Neural cell (in vitro differentiated cells): ENCODE results near the gene MDM1. TPM values are rescaled to one million over a fixed set of nuclear protein-coding genes. Genes with fewer than 3 reads are reported as not detected.

Source experiments
- H2AFZ ChIP-seq: fragments of 200-600, 300-800 bp; sonication (generic), shearing (Covaris generic); 2 replicates; pipeline ENCODE4 v1.6.0; 2014; ENCODE audit warnings: low read depth, mild to moderate bottlenecking, antibody characterized with exemption, low read length, moderate library complexity
- H3F3A ChIP-seq: fragments of 200-600 bp; shearing (Covaris generic); 2 replicates; pipeline ENCODE4 v1.6.1; 2016; ENCODE audit warnings: mild to moderate bottlenecking, moderate library complexity, mixed read lengths, antibody characterized with exemption, low read length; ENCODE audit not compliant: insufficient read depth, poor library complexity, severe bottlenecking
- H3K27ac ChIP-seq: fragments of 200-600, 300-800 bp; sonication (generic), shearing (Covaris generic); 2 replicates; pipeline ENCODE4 v1.5.1; 2014; ENCODE audit warnings: mild to moderate bottlenecking, low read length, moderate library complexity
- H3K27me3 ChIP-seq: fragments of 300-800, 200-600 bp; sonication (generic), shearing (Covaris generic); 2 replicates; pipeline ENCODE4 v1.6.0; 2014; ENCODE audit warnings: mild to moderate bottlenecking, low read depth, low read length, moderate library complexity; ENCODE audit not compliant: insufficient read depth
- H3K36me3 ChIP-seq: fragments of 300-800, 200-600 bp; sonication (generic), shearing (Covaris generic); 2 replicates; pipeline ENCODE4 v1.5.1; 2014; ENCODE audit warnings: mild to moderate bottlenecking, antibody characterized with exemption, low read length, moderate library complexity; ENCODE audit not compliant: insufficient read depth
- H3K4me2 ChIP-seq: fragments of 300-800, 200-600 bp; sonication (generic), shearing (Covaris generic); 2 replicates; pipeline ENCODE4 v1.6.0; 2014; ENCODE audit warnings: mild to moderate bottlenecking, low read length
- H3K4me3 ChIP-seq: fragments of 300-800, 200-600 bp; sonication (generic), shearing (Covaris generic); 2 replicates; pipeline ENCODE4 v1.5.1; 2014; ENCODE audit warnings: mild to moderate bottlenecking, low read length, moderate library complexity
- H3K79me2 ChIP-seq: fragments of 200-600 bp; shearing (Covaris generic); replicated peaks from 2 replicates; pipeline ENCODE4 v1.6.0; 2014; ENCODE audit warnings: mild to moderate bottlenecking, low read length, moderate library complexity; ENCODE audit not compliant: insufficient read depth
- H3K9ac ChIP-seq: fragments of 300-800, 200-600 bp; sonication (generic), shearing (Covaris generic); 2 replicates; pipeline ENCODE4 v1.6.1; 2016; ENCODE audit warnings: mild to moderate bottlenecking, low read length, mixed read lengths
- H3K9me2 ChIP-seq: fragments of 200-600 bp; shearing (Covaris generic); 2 replicates; pipeline ENCODE4 v1.6.1; 2016; ENCODE audit warnings: mild to moderate bottlenecking, low read length, mixed read lengths; ENCODE audit not compliant: insufficient read depth
- H3K9me3 ChIP-seq: fragments of 200-600, 300-800 bp; sonication (generic), shearing (Covaris generic); 2 replicates; pipeline ENCODE4 v1.6.1; 2016; ENCODE audit warnings: mild to moderate bottlenecking, mixed run types, low read length, moderate library complexity, mixed read lengths
- H4K20me1 ChIP-seq: fragments of 200-600 bp; shearing (Covaris generic); 2 replicates; pipeline ENCODE4 v1.6.1; 2016; ENCODE audit warnings: mild to moderate bottlenecking, mixed run types; ENCODE audit not compliant: insufficient read depth
- EP300 ChIP-seq: fragments of 450-650 bp; conservative IDR thresholded peaks from 2 replicates; pipeline ENCODE4 v1.6.1; 2014; ENCODE audit warnings: antibody characterized with exemption, mild to moderate bottlenecking, moderate library complexity; ENCODE audit not compliant: poor library complexity, severe bottlenecking
- EZH2 ChIP-seq: fragments of 200-600, 300-800 bp; shearing (Covaris generic), sonication (generic); IDR thresholded peaks from 2 replicates; pipeline ENCODE4 v1.6.1; 2014; ENCODE audit warnings: antibody characterized with exemption, low read length, borderline replicate concordance, mild to moderate bottlenecking; ENCODE audit not compliant: insufficient read depth, poor library complexity, severe bottlenecking
- MXI1 ChIP-seq: fragments of 450-650 bp; conservative IDR thresholded peaks from 2 replicates; pipeline ENCODE4 v1.6.1; 2014; ENCODE audit warnings: antibody characterized with exemption, mild to moderate bottlenecking; ENCODE audit not compliant: poor library complexity, severe bottlenecking
- POLR2AphosphoS5 ChIP-seq: IDR thresholded peaks from 2 replicates; pipeline ENCODE4 v1.6.1; 2012
- RAD21 ChIP-seq: fragments of 450-650 bp; conservative IDR thresholded peaks from 2 replicates; pipeline ENCODE4 v1.6.1; 2014; ENCODE audit warnings: antibody characterized with exemption, mild to moderate bottlenecking, moderate library complexity
- SMC3 ChIP-seq: fragments of 450-650 bp; conservative IDR thresholded peaks from 2 replicates; pipeline ENCODE4 v1.6.1; 2014; ENCODE audit warnings: antibody characterized with exemption, mild to moderate bottlenecking, moderate library complexity; ENCODE audit not compliant: poor library complexity
- TAF1 ChIP-seq: IDR thresholded peaks from 2 replicates; pipeline ENCODE4 v1.6.1; 2012; ENCODE audit warnings: low read depth
- polyA plus RNA-seq: library from polyadenylated mRNA; depleted of rRNA; stranded (reverse); fragments of >200 nt; gene quantifications from 2 replicates; pipeline ENCODE4 v1.2.3, GENCODE V29; 2014
- TF ChIP-seq, protein P1 (sequence below): fragments of 450-650 bp; IDR thresholded peaks from 2 replicates; pipeline ENCODE4 v1.5.1; 2014; ENCODE audit warnings: antibody characterized with exemption, mild to moderate bottlenecking, moderate library complexity; ENCODE audit not compliant: poor library complexity, severe bottlenecking
- TF ChIP-seq, protein P2 (sequence below): IDR thresholded peaks from 2 replicates; pipeline ENCODE4 v1.6.1; 2012; ENCODE audit warnings: borderline replicate concordance

MDM1 gene
- polyA plus RNA-seq, 1 donor from 2014 or later: 35.5 TPM

DNA sequence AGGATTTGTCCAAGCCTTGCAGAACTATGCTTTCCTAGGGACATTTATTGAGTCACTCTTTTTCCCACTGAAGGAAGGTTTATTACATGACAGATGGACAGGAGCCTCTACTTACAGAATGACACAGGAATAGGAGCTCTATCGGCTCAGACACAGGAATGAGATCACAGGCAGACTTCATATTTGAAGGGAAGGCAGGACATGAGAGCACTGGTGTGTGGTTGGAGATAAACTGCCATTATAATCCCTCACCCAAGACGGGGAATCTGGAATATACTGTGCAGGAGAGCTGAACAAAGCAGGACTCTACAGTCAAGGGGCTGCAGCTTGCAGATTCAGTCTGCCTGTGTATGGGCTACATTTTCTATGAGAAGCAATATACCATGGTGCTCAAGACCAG is 51.9 kb downstream of the MDM1 start:
- Histone ChIP-seq H3K9ac (no peak overlapping the region), H3K27ac (no peak overlapping the region), H3K4me2 (no peak overlapping the region), H3K27me3 (no peaks in the 10 kb centered on the region), H3K4me3 (no peak overlapping the region), H2AFZ (no peak overlapping the region), H3K79me2 (no peaks in the 10 kb centered on the region), H3F3A (no peaks in the 10 kb centered on the region), H3K9me3 (no peaks in the 10 kb centered on the region), H4K20me1 (no peaks in the 10 kb centered on the region), H3K36me3 (no peaks in the 10 kb centered on the region), H3K9me2 (no peaks in the 10 kb centered on the region)
- no peak for TF ChIP-seq EZH2
- no peak for TF ChIP-seq SMC3
- no peak for TF ChIP-seq MXI1
- TF ChIP-seq, protein P1, sequence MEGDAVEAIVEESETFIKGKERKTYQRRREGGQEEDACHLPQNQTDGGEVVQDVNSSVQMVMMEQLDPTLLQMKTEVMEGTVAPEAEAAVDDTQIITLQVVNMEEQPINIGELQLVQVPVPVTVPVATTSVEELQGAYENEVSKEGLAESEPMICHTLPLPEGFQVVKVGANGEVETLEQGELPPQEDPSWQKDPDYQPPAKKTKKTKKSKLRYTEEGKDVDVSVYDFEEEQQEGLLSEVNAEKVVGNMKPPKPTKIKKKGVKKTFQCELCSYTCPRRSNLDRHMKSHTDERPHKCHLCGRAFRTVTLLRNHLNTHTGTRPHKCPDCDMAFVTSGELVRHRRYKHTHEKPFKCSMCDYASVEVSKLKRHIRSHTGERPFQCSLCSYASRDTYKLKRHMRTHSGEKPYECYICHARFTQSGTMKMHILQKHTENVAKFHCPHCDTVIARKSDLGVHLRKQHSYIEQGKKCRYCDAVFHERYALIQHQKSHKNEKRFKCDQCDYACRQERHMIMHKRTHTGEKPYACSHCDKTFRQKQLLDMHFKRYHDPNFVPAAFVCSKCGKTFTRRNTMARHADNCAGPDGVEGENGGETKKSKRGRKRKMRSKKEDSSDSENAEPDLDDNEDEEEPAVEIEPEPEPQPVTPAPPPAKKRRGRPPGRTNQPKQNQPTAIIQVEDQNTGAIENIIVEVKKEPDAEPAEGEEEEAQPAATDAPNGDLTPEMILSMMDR: no peak
- no peak for TF ChIP-seq EP300
- TF ChIP-seq RAD21: no peak
- TF ChIP-seq TAF1: no peak
- TF ChIP-seq, protein P2, sequence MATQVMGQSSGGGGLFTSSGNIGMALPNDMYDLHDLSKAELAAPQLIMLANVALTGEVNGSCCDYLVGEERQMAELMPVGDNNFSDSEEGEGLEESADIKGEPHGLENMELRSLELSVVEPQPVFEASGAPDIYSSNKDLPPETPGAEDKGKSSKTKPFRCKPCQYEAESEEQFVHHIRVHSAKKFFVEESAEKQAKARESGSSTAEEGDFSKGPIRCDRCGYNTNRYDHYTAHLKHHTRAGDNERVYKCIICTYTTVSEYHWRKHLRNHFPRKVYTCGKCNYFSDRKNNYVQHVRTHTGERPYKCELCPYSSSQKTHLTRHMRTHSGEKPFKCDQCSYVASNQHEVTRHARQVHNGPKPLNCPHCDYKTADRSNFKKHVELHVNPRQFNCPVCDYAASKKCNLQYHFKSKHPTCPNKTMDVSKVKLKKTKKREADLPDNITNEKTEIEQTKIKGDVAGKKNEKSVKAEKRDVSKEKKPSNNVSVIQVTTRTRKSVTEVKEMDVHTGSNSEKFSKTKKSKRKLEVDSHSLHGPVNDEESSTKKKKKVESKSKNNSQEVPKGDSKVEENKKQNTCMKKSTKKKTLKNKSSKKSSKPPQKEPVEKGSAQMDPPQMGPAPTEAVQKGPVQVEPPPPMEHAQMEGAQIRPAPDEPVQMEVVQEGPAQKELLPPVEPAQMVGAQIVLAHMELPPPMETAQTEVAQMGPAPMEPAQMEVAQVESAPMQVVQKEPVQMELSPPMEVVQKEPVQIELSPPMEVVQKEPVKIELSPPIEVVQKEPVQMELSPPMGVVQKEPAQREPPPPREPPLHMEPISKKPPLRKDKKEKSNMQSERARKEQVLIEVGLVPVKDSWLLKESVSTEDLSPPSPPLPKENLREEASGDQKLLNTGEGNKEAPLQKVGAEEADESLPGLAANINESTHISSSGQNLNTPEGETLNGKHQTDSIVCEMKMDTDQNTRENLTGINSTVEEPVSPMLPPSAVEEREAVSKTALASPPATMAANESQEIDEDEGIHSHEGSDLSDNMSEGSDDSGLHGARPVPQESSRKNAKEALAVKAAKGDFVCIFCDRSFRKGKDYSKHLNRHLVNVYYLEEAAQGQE: no peak
- no peak for TF ChIP-seq POLR2AphosphoS5

DNA sequence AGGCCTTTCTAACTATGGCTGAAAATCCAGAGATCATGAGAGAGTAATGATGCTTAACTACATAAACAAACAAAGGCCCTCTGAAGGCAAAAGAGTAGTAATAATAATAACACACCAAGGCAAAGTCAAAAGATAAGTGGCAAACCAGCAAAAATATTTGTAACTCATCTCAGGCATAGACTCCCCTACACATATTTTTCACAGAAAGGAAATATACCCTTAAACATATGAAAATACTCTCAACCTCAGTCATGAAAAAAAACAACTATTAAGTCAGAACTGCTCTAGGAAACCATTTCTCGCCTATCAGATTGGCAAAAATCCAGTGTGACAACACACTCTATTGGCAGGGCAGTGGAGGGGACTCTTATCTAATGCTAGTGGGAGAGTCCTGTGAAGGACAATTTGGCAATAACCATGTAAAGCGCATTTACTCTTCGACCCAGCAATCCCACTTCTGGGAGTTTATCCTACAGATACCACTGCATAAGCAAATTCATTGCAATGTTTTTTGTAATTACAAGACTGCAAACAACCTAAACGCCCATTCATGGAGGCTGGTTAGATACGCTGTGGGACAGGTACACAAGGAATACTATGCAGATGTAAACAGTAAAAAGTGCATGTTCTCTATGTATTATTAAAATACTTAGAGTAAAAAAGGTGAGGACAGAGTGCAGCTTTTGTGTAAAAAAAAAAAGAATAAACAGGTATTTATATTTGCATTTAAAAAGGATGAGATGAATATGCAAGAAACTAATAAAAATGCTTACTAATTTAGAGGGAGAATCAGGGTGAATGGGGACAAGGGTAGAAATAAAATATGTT is 52.7 kb downstream of the MDM1 start:
- TF ChIP-seq, protein P1: no peak

More for the DNA sequence above, 52.7 kb downstream of the MDM1 start:
- Histone ChIP-seq H2AFZ (no peak overlapping the region), H4K20me1 (no peaks in the 10 kb centered on the region), H3K27me3 (no peaks in the 10 kb centered on the region), H3K36me3 (no peaks in the 10 kb centered on the region), H3K27ac (no peak overlapping the region), H3K9me2 (no peaks in the 10 kb centered on the region), H3K4me2 (no peak overlapping the region), H3K9ac (no peak overlapping the region), H3F3A (no peaks in the 10 kb centered on the region), H3K9me3 (no peaks in the 10 kb centered on the region), H3K4me3 (no peak overlapping the region), H3K79me2 (no peaks in the 10 kb centered on the region)
